DND-41 (cell line): ENCODE measurements around the gene TWIST2.

Experiments used
- ATAC-seq: fragments of 200-7000 bp; cut with Tn5 transposase; 3 replicates; pipeline ENCODE4 v1.9.1; 2021; ENCODE audit warnings: low read depth; ENCODE audit not compliant: insufficient read depth
- DNase-seq: peaks from one replicate; pipeline ENCODE4 v3.0.0-alpha.2; 2020
- H2AFZ ChIP-seq: 2 replicates; pipeline ENCODE4 v1.6.0; 2012; ENCODE audit warnings: low read depth, low read length
- H3K27ac ChIP-seq: 2 replicates; pipeline ENCODE4 v1.5.1; 2012; ENCODE audit warnings: low read length, inconsistent platforms
- H3K27me3 ChIP-seq: fragments of 200-600 bp; sonication (generic); 2 replicates; pipeline ENCODE4 v1.6.0; 2012; ENCODE audit warnings: low read length, mild to moderate bottlenecking, inconsistent platforms; ENCODE audit not compliant: insufficient read depth, poor library complexity
- H3K36me3 ChIP-seq: 2 replicates; pipeline ENCODE4 v1.5.1; 2012; ENCODE audit warnings: low read length, inconsistent platforms; ENCODE audit not compliant: insufficient read depth
- H3K4me1 ChIP-seq: 2 replicates; pipeline ENCODE4 v1.5.1; 2012; ENCODE audit warnings: mild to moderate bottlenecking, low read length; ENCODE audit not compliant: insufficient read depth
- H3K4me2 ChIP-seq: 2 replicates; pipeline ENCODE4 v1.6.0; 2012; ENCODE audit warnings: mild to moderate bottlenecking, moderate library complexity, low read length, inconsistent platforms; ENCODE audit not compliant: insufficient read depth
- H3K4me3 ChIP-seq, 2 experiments: fragments of 200-600 bp in 1 of 2; shearing (Covaris generic) in 1 of 2; 2 replicates each; pipeline ENCODE4 v1.5.1; 2012 to 2016; ENCODE audit warnings: inconsistent platforms in 2 of 2, low read length in 2 of 2, mild to moderate bottlenecking in 2 of 2, low read depth in 1 of 2, moderate library complexity in 1 of 2
- H3K79me2 ChIP-seq: 2 replicates; pipeline ENCODE4 v1.6.0; 2012; ENCODE audit warnings: low read length, inconsistent platforms; ENCODE audit not compliant: insufficient read depth
- H3K9ac ChIP-seq: 2 replicates; pipeline ENCODE4 v1.6.0; 2012; ENCODE audit warnings: low read depth, mild to moderate bottlenecking, inconsistent platforms, low read length, moderate library complexity
- H3K9me3 ChIP-seq: 2 replicates; pipeline ENCODE4 v1.5.1; 2012; ENCODE audit warnings: low read length, moderate library complexity, mild to moderate bottlenecking, inconsistent platforms; ENCODE audit not compliant: insufficient read depth, severe bottlenecking
- H4K20me1 ChIP-seq: 2 replicates; pipeline ENCODE4 v1.6.0; 2012; ENCODE audit warnings: low read length; ENCODE audit not compliant: insufficient read depth
- EZH2 ChIP-seq: IDR thresholded peaks from 3 replicates; pipeline ENCODE4 v1.6.1; 2012; ENCODE audit warnings: borderline replicate concordance, low read depth, mild to moderate bottlenecking, moderate library complexity, low read length, inconsistent platforms; ENCODE audit not compliant: severe bottlenecking
- TF ChIP-seq, protein P1 (sequence below): IDR thresholded peaks from 2 replicates; pipeline ENCODE4 v1.5.1; 2012; ENCODE audit warnings: borderline replicate concordance, low read length, moderate library complexity, mild to moderate bottlenecking; ENCODE audit not compliant: poor library complexity, severe bottlenecking; ENCODE audit errors: extremely low read depth

TWIST2 gene

DNA sequence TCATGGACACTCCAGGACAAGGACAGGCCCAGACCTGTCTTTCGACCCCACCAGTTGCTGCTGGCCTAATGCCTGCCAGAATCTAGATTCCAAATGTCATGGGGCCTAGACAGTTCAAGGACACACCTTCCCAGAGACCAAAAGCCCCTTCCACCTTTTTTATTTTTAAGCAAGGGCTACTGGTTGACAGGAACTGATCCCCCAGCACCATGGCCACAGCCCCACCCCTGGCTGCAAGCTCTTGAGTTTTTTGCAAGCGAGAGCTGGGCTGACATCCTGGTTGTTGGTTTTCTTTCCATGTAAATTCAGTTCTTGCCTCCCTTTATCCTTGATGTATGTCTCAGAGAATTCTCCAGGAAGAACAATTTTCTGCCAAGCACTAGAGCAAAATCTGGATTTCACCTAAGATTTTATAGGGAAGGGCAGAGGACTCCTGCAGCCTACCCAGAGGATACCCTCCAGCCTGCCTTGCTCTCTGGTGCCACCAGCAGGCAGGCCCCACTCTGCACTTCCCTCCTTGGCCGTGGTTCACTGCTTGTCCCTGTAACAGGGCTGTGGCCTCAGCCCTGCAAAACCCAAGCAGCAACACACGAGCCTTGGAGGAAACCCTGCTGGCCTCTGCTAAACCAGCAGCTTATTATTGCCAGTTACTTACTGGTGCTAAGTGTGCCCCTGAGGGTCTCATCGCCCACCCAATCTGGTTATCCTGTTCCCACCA, 97.7 kb downstream of the TWIST2 start:
- Histone ChIP-seq H3K27ac (no peak overlapping the region), H3K4me1 (no peaks in the 10 kb centered on the region), H2AFZ (no peak overlapping the region), H3K27me3 (peaks cover 11% of the 10 kb centered on the region), H4K20me1 (no peaks in the 10 kb centered on the region), H3K79me2 (no peaks in the 10 kb centered on the region), H3K9ac (no peak overlapping the region), H3K4me3 (no peak overlapping the region), H3K4me2 (no peak overlapping the region), H3K9me3 (peaks cover 9% of the 10 kb centered on the region), H3K36me3 (no peaks in the 10 kb centered on the region)
- ATAC-seq (no peak), DNase-seq (no peak)
- TF ChIP-seq, protein P1, sequence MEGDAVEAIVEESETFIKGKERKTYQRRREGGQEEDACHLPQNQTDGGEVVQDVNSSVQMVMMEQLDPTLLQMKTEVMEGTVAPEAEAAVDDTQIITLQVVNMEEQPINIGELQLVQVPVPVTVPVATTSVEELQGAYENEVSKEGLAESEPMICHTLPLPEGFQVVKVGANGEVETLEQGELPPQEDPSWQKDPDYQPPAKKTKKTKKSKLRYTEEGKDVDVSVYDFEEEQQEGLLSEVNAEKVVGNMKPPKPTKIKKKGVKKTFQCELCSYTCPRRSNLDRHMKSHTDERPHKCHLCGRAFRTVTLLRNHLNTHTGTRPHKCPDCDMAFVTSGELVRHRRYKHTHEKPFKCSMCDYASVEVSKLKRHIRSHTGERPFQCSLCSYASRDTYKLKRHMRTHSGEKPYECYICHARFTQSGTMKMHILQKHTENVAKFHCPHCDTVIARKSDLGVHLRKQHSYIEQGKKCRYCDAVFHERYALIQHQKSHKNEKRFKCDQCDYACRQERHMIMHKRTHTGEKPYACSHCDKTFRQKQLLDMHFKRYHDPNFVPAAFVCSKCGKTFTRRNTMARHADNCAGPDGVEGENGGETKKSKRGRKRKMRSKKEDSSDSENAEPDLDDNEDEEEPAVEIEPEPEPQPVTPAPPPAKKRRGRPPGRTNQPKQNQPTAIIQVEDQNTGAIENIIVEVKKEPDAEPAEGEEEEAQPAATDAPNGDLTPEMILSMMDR, result peak; percentile 59
- TF ChIP-seq EZH2, result no peak

DNA sequence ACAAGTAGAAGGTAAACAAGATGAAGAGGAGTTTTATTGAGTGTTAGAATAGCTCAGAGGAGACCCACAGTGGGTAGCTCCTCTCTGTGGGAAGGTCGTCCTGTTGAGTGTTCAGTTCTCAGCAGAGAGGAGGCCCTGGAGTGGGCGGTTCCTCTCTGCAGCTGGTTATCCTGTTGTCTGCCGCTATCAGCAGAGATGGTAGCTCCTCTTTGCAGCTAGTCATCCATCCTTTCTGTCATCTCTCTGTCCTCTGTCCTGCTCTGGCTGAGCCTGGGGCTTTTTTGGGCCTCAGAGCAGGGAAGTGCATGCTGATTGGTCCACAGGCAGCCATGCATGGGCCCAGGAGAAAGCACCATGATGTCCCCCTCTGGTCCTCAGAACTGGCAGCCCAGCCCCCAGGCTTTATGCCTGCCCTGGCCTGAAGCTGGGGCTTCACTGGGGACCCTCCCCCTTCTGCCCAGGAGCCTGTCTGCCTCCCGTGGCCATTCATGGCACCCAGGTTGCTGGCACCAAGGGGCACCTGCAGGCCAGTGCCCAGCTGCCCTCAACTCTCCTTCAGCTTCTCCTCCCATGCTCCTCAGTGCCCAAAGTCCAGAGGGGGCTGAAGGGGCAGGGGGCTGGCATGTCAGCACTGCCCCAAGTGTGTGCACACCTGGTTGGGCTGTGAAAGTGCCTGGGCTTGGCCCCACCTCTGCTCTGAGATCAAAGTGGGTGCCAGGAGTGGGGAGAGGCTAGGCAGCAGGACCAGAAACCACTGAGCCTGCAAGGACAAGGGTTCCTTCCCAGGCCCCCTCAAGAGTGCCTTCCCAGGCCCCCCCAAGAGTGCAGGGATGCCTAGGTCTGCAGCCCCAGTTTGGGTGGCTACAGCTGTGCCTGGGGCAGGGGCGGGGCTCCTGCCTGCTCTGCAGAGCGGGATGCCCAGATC, 98.7 kb downstream of the TWIST2 start:
- TF ChIP-seq EZH2, result no peak
- TF ChIP-seq, protein P1, result no peak
- H3K79me2 ChIP-seq, result no peaks in the 10 kb centered on the region
- H3K4me2 ChIP-seq, result no peak overlapping the region
- peaks cover 11% of the 10 kb centered on the region for H3K27me3 ChIP-seq
- no peaks in the 10 kb centered on the region for H4K20me1 ChIP-seq
- H3K9me3 ChIP-seq, result peaks cover 9% of the 10 kb centered on the region
- DNase-seq, result no peak
- H3K27ac ChIP-seq, result no peak overlapping the region
- H3K36me3 ChIP-seq, result no peaks in the 10 kb centered on the region
- H3K9ac ChIP-seq, result no peak overlapping the region
- H3K4me3 ChIP-seq, result no peak overlapping the region
- H2AFZ ChIP-seq, result no peak overlapping the region
- H3K4me1 ChIP-seq, result no peaks in the 10 kb centered on the region
- ATAC-seq, result no peak

DNA sequence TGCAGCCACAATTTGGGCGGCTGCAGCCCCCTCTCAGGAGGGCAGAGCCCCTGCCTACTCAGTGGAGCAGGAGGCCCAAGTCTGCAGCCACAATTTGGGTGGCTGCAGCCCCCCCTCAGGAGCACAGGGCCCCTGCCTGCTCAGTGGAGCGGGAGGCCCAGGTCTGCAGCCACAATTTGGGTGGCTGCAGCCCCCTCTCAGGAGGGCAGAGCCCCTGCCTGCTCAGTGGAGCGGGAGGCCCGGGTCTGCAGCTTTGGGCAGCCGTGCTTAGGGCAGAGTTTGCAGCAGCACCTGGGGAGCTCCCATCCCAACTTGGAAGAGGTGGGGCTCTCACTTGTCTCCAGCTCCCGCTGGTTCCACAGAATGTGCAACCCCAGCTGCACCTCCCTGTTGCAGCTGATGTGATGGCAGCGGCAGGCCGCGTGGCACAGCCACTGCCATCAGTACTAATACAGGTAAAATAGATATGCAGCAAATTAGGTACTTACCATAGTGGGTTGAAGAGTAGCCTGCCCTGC, 99.4 kb downstream of the TWIST2 start:
- H4K20me1 ChIP-seq, result no peaks in the 10 kb centered on the region
- no peaks in the 10 kb centered on the region for H3K36me3 ChIP-seq
- H2AFZ ChIP-seq, result no peak overlapping the region
- H3K9ac ChIP-seq, result no peak overlapping the region
- H3K79me2 ChIP-seq, result no peaks in the 10 kb centered on the region
- H3K4me3 ChIP-seq, result no peak overlapping the region
- H3K4me1 ChIP-seq, result no peaks in the 10 kb centered on the region
- no peak for TF ChIP-seq EZH2
- TF ChIP-seq, protein P1, result no peak
- DNase-seq (no peak), ATAC-seq (no peak)
- no peak overlapping the region for H3K27ac ChIP-seq
- H3K27me3 ChIP-seq, result peaks cover 8% of the 10 kb centered on the region
- H3K9me3 ChIP-seq, result peaks cover 9% of the 10 kb centered on the region
- no peak overlapping the region for H3K4me2 ChIP-seq
